ENCODE measurements around the gene FOXN3.

- TF ChIP-seq POLR2AphosphoS5 (IDR thresholded peaks at IDR 0.05; ENCODE audit: borderline replicate concordance, low read depth, low read length) (no peak), EZH2 (IDR thresholded peaks at IDR 0.05) (no peak), FOXP2 (optimal IDR thresholded peaks at IDR 0.05; ENCODE audit: control extremely low read depth, extremely low read length, insufficient read depth) (no peak)
These were observed 86.6 kb downstream of the FOXN3 start for GRCh38 chr14:89330236-89331002.

All from SK-N-MC (cell line).